Kidney (tissue), 14 donors: ENCODE data around the gene ACTG1. TPM values are rescaled to one million over a fixed set of nuclear protein-coding genes. Genes with fewer than 3 reads are reported as not detected.

Experiments used
- DNase-seq, 5 donors: peaks; one replicate each; pipeline ENCODE4 v3.0.0-alpha.2; 2013 to 2020
- FAIRE-seq: peaks from 2 replicates; lab custom pipeline; 2012; peaks lifted over from hg19 to GRCh38; lab: Jason Lieb, UNC
- H3K27ac ChIP-seq, 2 donors: one replicate each; pipeline ENCODE4 v1.7.0; 2013; ENCODE audit warnings: low read depth in 2 of 2, low read length in 2 of 2, inconsistent platforms in 1 of 2
- H3K27me3 ChIP-seq: one replicate; pipeline ENCODE4 v1.7.1; 2013; ENCODE audit warnings: low read length, inconsistent platforms; ENCODE audit not compliant: control insufficient read depth, insufficient read depth
- H3K36me3 ChIP-seq, 3 donors: one replicate each; pipeline versions ENCODE4 v1.7.0 to v1.7.1; 2013; ENCODE audit warnings: low read length in 3 of 3, control low read depth in 1 of 3, inconsistent platforms in 1 of 3; ENCODE audit not compliant: insufficient read depth in 3 of 3, control insufficient read depth in 2 of 3
- H3K4me1 ChIP-seq, 3 donors: one replicate each; pipeline versions ENCODE4 v1.7.0 to v1.7.1; 2013; ENCODE audit warnings: low read length in 3 of 3, inconsistent platforms in 1 of 3, low read depth in 1 of 3; ENCODE audit not compliant: control insufficient read depth in 2 of 3, insufficient read depth in 2 of 3
- H3K4me3 ChIP-seq, 3 donors: one replicate each; pipeline versions ENCODE4 v1.7.0 to v1.8.1; 2013; ENCODE audit warnings: low read length in 3 of 3, control low read depth in 1 of 3, inconsistent platforms in 1 of 3
- H3K9ac ChIP-seq, 3 donors: one replicate each; pipeline versions ENCODE4 v1.7.0 to v1.7.1; 2013; ENCODE audit warnings: low read length in 3 of 3, control low read depth in 1 of 3, inconsistent platforms in 1 of 3
- H3K9me3 ChIP-seq, 3 donors: one replicate each; pipeline versions ENCODE4 v1.7.0 to v1.7.1; 2013; ENCODE audit warnings: low read length in 3 of 3, control low read depth in 1 of 3, inconsistent platforms in 1 of 3; ENCODE audit not compliant: control insufficient read depth in 2 of 3, insufficient read depth in 1 of 3
- intact Hi-C: fragments of 100-400 bp; cut with DNase I; formaldehyde crosslinking; loops from one replicate; pipeline ENCODE4 v1.11.1; 2022
- polyA plus RNA-seq: library from polyadenylated mRNA; stranded (reverse); fragments of 350-450 nt; fragmentation: Illumina TruSeq; extraction: RNeasy Lipid Tissue Mini Kit (QIAGEN cat#74804); gene quantifications from one replicate; pipeline ENCODE4 v1.2.3, GENCODE V29; 2014; ENCODE audit warnings: low read depth, low replicate concordance; ENCODE audit not compliant: insufficient read depth
- total RNA-seq: library from RNA; stranded (reverse); fragmentation: NEBNext Ultra II Directional; extraction: Animal tissue kit (Norgen Biotek cat#: 25700); gene quantifications from one replicate; pipeline ENCODE4 v1.2.1, GENCODE V29; 2021
- TF ChIP-seq, protein P1 (sequence below): IDR thresholded peaks from 3 replicates; pipeline ENCODE4 v1.5.1; 2012; ENCODE audit warnings: mild to moderate bottlenecking, moderate library complexity, borderline replicate concordance; ENCODE audit not compliant: insufficient read depth; ENCODE audit errors: extremely low read depth
- donor health status: control.
- donor health status: control.
- donor health status: control.
- donor health status: control.
- donor health status: control.
- donor health status: DM: yes; HTN: yes; CAD: no.
- donor health status: Normal renal cell carcinoma (clear cell type).

Gene ACTG1
- total and polyA plus RNA-seq, 2 donors from 2014 or later, result 1,350 to 2,632 TPM

DNA sequence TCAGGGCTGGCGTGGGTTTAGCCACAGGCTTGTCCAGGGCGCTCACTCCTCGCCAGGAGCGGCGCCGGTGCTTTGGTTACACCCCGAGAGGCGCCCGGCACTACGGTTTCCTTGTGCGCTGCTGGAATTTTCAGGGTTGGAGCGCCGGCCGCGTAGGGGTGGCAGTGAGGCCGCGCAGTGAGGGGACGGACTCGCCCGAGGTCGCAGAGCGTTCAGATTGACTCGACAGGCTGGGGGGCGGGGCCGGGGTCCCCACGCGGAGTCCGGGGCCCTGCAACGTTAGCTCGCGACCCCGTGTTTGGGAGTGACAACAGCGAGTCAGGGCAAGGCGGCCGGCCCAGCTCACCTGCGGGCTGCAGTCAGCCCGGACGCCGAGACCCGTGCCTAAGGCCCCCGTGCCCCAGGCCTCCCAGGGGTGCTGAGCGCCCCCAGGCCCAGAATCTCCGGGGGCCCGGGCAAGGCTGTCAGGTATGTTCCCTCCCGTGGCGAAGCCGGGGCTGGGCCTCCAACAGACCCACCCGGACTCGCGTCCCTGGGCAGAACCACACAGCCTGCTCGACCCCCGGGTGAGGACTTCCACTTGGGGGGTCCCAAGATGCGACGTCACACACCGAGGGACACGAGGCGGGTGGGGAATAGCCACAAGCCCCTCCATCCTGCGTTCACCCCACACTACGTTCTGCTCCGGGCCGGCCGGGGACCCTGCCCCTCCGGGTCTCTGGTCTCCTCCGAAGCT, 1.3 kb upstream of the ACTG1 start:
- peak overlapping the region in 2 of 3 donors; percentile 87 to 90 for H3K9ac ChIP-seq
- no peaks in the 10 kb centered on the region for H3K9me3 ChIP-seq
- no peaks in the 10 kb centered on the region for H3K27me3 ChIP-seq
- H3K36me3 ChIP-seq, result peaks cover 11 to 28% (median 17%) of the 10 kb centered on the region in 3 donors
- TF ChIP-seq, protein P1, sequence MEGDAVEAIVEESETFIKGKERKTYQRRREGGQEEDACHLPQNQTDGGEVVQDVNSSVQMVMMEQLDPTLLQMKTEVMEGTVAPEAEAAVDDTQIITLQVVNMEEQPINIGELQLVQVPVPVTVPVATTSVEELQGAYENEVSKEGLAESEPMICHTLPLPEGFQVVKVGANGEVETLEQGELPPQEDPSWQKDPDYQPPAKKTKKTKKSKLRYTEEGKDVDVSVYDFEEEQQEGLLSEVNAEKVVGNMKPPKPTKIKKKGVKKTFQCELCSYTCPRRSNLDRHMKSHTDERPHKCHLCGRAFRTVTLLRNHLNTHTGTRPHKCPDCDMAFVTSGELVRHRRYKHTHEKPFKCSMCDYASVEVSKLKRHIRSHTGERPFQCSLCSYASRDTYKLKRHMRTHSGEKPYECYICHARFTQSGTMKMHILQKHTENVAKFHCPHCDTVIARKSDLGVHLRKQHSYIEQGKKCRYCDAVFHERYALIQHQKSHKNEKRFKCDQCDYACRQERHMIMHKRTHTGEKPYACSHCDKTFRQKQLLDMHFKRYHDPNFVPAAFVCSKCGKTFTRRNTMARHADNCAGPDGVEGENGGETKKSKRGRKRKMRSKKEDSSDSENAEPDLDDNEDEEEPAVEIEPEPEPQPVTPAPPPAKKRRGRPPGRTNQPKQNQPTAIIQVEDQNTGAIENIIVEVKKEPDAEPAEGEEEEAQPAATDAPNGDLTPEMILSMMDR, result no peak
- FAIRE-seq, result no peak
- H3K27ac ChIP-seq, result peak overlapping the region; percentile 99
- DNase-seq, result peak; percentile 85 to 94 (median 89)
- peaks cover 1 to 33% (median 3%) of the 10 kb centered on the region in 3 donors for H3K4me1 ChIP-seq
- intact Hi-C loops, result no loop called here
- peak overlapping the region; percentile 53 to 73 (median 58) for H3K4me3 ChIP-seq

- DNase-seq (peak; percentile 76 to 91 (median 85)), FAIRE-seq (no peak)
- peaks cover 11 to 28% (median 20%) of the 10 kb centered on the region in 3 donors for H3K36me3 ChIP-seq
- peak overlapping the region; percentile 99 for H3K27ac ChIP-seq
- H3K9ac ChIP-seq, result peak overlapping the region in 2 of 3 donors; percentile 87 to 90
- intact Hi-C loops, result no loop called here
- peak overlapping the region; percentile 31 to 73 (median 39) for H3K4me3 ChIP-seq
- H3K27me3 ChIP-seq, result no peaks in the 10 kb centered on the region
- H3K9me3 ChIP-seq, result no peaks in the 10 kb centered on the region
- TF ChIP-seq, protein P1, result no peak
- H3K4me1 ChIP-seq, result peaks cover 3 to 34% (median 3%) of the 10 kb centered on the region in 3 donors
Observed at GRCh38 chr17:81513372-81513752, 763 bp upstream of the ACTG1 start.

- FAIRE-seq, result no peak
- Histone ChIP-seq H3K36me3 (peaks cover 11 to 28% (median 20%) of the 10 kb centered on the region in 3 donors), H3K4me3 (peak overlapping the region; percentile 84 to 96 (median 94)), H3K9me3 (no peaks in the 10 kb centered on the region), H3K27me3 (no peaks in the 10 kb centered on the region), H3K4me1 (peaks cover 3 to 27% (median 3%) of the 10 kb centered on the region in 3 donors), H3K9ac (peak overlapping the region; percentile 38 to 97 (median 83)), H3K27ac (peak overlapping the region; percentile 88 to 90)
- DNase-seq, result peak in 2 of 5 donors; percentile 2 to 85
- intact Hi-C loops, result loop anchor here (2.0 kb wide), 1 partner anchor 115 kb away; no protein-coding TSS in a partner anchor
- TF ChIP-seq, protein P1, result no peak
Observed at GRCh38 chr17:81511804-81512561, 616 bp downstream of the ACTG1 start.
